SK-N-SH treated with all-trans-retinoic acid at 6 μM for 48 hours (cell line): ENCODE data around the gene FIGLA.

Source experiments
- CSRNP3 ChIP-seq: fragments of 250-450 bp; sonication (Bioruptor Pico); IDR thresholded peaks from 2 replicates; pipeline ENCODE4 v1.5.1; 2021; ENCODE audit warnings: mild to moderate bottlenecking, moderate library complexity
- ESRRG ChIP-seq: fragments of 250-450 bp; sonication (Bioruptor Pico); IDR thresholded peaks from 2 replicates; pipeline ENCODE4 v1.6.1; 2021; ENCODE audit warnings: mild to moderate bottlenecking
- GLIS3 ChIP-seq: fragments of 250-450 bp; sonication (Bioruptor Pico); IDR thresholded peaks from 2 replicates; pipeline ENCODE4 v1.5.0; 2020; ENCODE audit warnings: mild to moderate bottlenecking, moderate library complexity
- ISL1 ChIP-seq: fragments of 250-450 bp; sonication (Bioruptor Pico); IDR thresholded peaks from 2 replicates; pipeline ENCODE4 v2.1.2; 2022; ENCODE audit warnings: mild to moderate bottlenecking, moderate library complexity
- PATZ1 ChIP-seq: fragments of 250-450 bp; sonication (Bioruptor Pico); IDR thresholded peaks from 2 replicates; pipeline ENCODE4 v1.8.0; 2020; ENCODE audit warnings: mild to moderate bottlenecking, moderate library complexity, borderline replicate concordance
- RARB ChIP-seq: fragments of 250-450 bp; sonication (Bioruptor Pico); IDR thresholded peaks from 2 replicates; pipeline ENCODE4 v1.8.0; 2021; ENCODE audit warnings: mild to moderate bottlenecking, moderate library complexity
- ZFP3 ChIP-seq: fragments of 250-450 bp; sonication (Bioruptor Pico); IDR thresholded peaks from 2 replicates; pipeline ENCODE4 v1.5.0; 2020; ENCODE audit warnings: mild to moderate bottlenecking, moderate library complexity
- ZNF565 ChIP-seq: fragments of 450-650 bp; formaldehyde crosslinking; conservative IDR thresholded peaks from 2 replicates; pipeline ENCODE4 v1.5.0; 2020; ENCODE audit warnings: low read depth, mild to moderate bottlenecking, moderate library complexity
- TF ChIP-seq, protein P1 (sequence below): fragments of 250-450 bp; sonication (Bioruptor Pico); IDR thresholded peaks from 2 replicates; pipeline ENCODE4 v1.5.1; 2020; ENCODE audit warnings: low read depth, mild to moderate bottlenecking, moderate library complexity

- no peak for TF ChIP-seq PATZ1
- no peak for TF ChIP-seq ZFP3 (CRISPR knock-in tag)
- TF ChIP-seq ESRRG: no peak
- no peak for TF ChIP-seq ISL1 (CRISPR knock-in tag)
- TF ChIP-seq GLIS3 (CRISPR knock-in tag): no peak
- TF ChIP-seq CSRNP3 (CRISPR knock-in tag): no peak
- no peak for TF ChIP-seq ZNF565 (CRISPR knock-in tag)
- TF ChIP-seq, protein P1, sequence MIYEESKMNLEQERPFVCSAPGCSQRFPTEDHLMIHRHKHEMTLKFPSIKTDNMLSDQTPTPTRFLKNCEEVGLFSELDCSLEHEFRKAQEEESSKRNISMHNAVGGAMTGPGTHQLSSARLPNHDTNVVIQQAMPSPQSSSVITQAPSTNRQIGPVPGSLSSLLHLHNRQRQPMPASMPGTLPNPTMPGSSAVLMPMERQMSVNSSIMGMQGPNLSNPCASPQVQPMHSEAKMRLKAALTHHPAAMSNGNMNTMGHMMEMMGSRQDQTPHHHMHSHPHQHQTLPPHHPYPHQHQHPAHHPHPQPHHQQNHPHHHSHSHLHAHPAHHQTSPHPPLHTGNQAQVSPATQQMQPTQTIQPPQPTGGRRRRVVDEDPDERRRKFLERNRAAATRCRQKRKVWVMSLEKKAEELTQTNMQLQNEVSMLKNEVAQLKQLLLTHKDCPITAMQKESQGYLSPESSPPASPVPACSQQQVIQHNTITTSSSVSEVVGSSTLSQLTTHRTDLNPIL (CRISPR knock-in tag): no peak
- TF ChIP-seq RARB (CRISPR knock-in tag): no peak
Observed at GRCh38 chr2:70775141-70775540, 15.3 kb downstream of the FIGLA start.
